GM19043 (cell line): ENCODE data around the gene NOTCH1.

ENCODE experiments used
- ATAC-seq: cut with Tn5 transposase; IDR thresholded peaks from one replicate; pipeline ENCODE4 v1.9.1; 2021; ENCODE audit warnings: low read depth; ENCODE audit not compliant: unreplicated experiment

Gene NOTCH1

GRCh38 chr9:136473354-136473721 is 72.5 kb downstream of the NOTCH1 start:
- no peak for ATAC-seq

GRCh38 chr9:136472640-136473353 is 73.1 kb downstream of the NOTCH1 start:
- no peak for ATAC-seq

- no peak for ATAC-seq
These were observed 73.9 kb downstream of the NOTCH1 start for GRCh38 chr9:136471802-136472487.

- ATAC-seq = no peak
These were observed 74.9 kb downstream of the NOTCH1 start for GRCh38 chr9:136470792-136471469.

- ATAC-seq = no peak
These were observed 75.5 kb downstream of the NOTCH1 start for GRCh38 chr9:136470356-136470755.

GRCh38 chr9:136467766-136468165 is 78.1 kb downstream of the NOTCH1 start:
- ATAC-seq = no peak

GRCh38 chr9:136466155-136466541 is 79.7 kb downstream of the NOTCH1 start:
- no peak for ATAC-seq

GRCh38 chr9:136465500-136466154 is 80.2 kb downstream of the NOTCH1 start:
- no peak for ATAC-seq

- ATAC-seq = no peak
These were observed 81.6 kb downstream of the NOTCH1 start for GRCh38 chr9:136464241-136464640.

- no peak for ATAC-seq
These were observed 82.3 kb downstream of the NOTCH1 start for GRCh38 chr9:136463578-136463977.

- ATAC-seq = no peak
These were observed 83.2 kb downstream of the NOTCH1 start for GRCh38 chr9:136462664-136463063.

- no peak for ATAC-seq
These were observed 85.0 kb downstream of the NOTCH1 start for GRCh38 chr9:136460772-136461325.

- ATAC-seq = no peak
These were observed 86.4 kb downstream of the NOTCH1 start for GRCh38 chr9:136459425-136459824.

GRCh38 chr9:136457326-136457725 is 88.5 kb downstream of the NOTCH1 start:
- ATAC-seq = no peak

- no peak for ATAC-seq
These were observed 89.6 kb downstream of the NOTCH1 start for GRCh38 chr9:136456258-136456657.

GRCh38 chr9:136455043-136456002 is 90.5 kb downstream of the NOTCH1 start:
- ATAC-seq = no peak

GRCh38 chr9:136454026-136454796 is 91.6 kb downstream of the NOTCH1 start:
- ATAC-seq = no peak

GRCh38 chr9:136453326-136453725 is 92.5 kb downstream of the NOTCH1 start:
- ATAC-seq = no peak
